GM19193 (cell line): ENCODE results near the gene LLGL1.
A peak's percentile ranks its signal among the peaks of the same experiment; 100 is the strongest.

Experiments
- POLR2A ChIP-seq: IDR thresholded peaks from 4 replicates; pipeline ENCODE4 v1.6.1; 2011; ENCODE audit not compliant: insufficient read depth, insufficient read length; ENCODE audit errors: extremely low read depth

Gene LLGL1

GRCh38 chr17:18253947-18254821, 28.7 kb downstream of the LLGL1 start:
- no peak for TF ChIP-seq POLR2A

- no peak for TF ChIP-seq POLR2A
These were observed 29.6 kb downstream of the LLGL1 start for GRCh38 chr17:18254888-18255649.

GRCh38 chr17:18256351-18256750, 30.9 kb downstream of the LLGL1 start:
- no peak for TF ChIP-seq POLR2A

GRCh38 chr17:18256776-18257175, 31.3 kb downstream of the LLGL1 start:
- TF ChIP-seq POLR2A: no peak

- TF ChIP-seq POLR2A: no peak
These were observed 32.0 kb downstream of the LLGL1 start for GRCh38 chr17:18257268-18257981.

- no peak for TF ChIP-seq POLR2A
These were observed 32.5 kb downstream of the LLGL1 start for GRCh38 chr17:18257982-18258355.

GRCh38 chr17:18258356-18259038, 33.1 kb downstream of the LLGL1 start, which contains the start of gene FLII:
TSS of gene FLII (minus strand) at chr17:18258738. CDS start at chr17:18258690, 48 bp downstream.
- TF ChIP-seq POLR2A: peak; percentile 59

GRCh38 chr17:18259621-18260331, 34.3 kb downstream of the LLGL1 start:
- no peak for TF ChIP-seq POLR2A

- no peak for TF ChIP-seq POLR2A
These were observed 35.1 kb downstream of the LLGL1 start, which contains the start of gene MIEF2 for GRCh38 chr17:18260332-18261145. TSS of gene MIEF2 (plus strand) at chr17:18260662. CDS start at chr17:18262721, 2,059 bp downstream.

GRCh38 chr17:18261146-18261515, 35.7 kb downstream of the LLGL1 start:
- TF ChIP-seq POLR2A: no peak

GRCh38 chr17:18261659-18262058, 36.2 kb downstream of the LLGL1 start:
- no peak for TF ChIP-seq POLR2A

- no peak for TF ChIP-seq POLR2A
These were observed 36.7 kb downstream of the LLGL1 start for GRCh38 chr17:18262111-18262510.

GRCh38 chr17:18262641-18263040, 37.2 kb downstream of the LLGL1 start:
- TF ChIP-seq POLR2A: no peak
